Mesendoderm (in vitro differentiated cells): ENCODE data around the gene ASXL3.

Experiments used
- DNase-seq: peaks from one replicate; pipeline ENCODE4 v3.0.0; 2013
- H2AK5ac ChIP-seq: 2 replicates; pipeline ENCODE4 v1.6.1; 2013; ENCODE audit warnings: low read length, inconsistent platforms
- H2BK120ac ChIP-seq: 2 replicates; pipeline ENCODE4 v1.6.1; 2013; ENCODE audit warnings: low read depth, mild to moderate bottlenecking, low read length, moderate library complexity, mixed read lengths
- H2BK15ac ChIP-seq: replicated peaks from 2 replicates; pipeline ENCODE4 v1.6.1; 2013; ENCODE audit warnings: low read depth, mild to moderate bottlenecking, moderate library complexity
- H2BK5ac ChIP-seq: 2 replicates; pipeline ENCODE4 v1.6.1; 2013; ENCODE audit warnings: low read length, inconsistent platforms
- H3K18ac ChIP-seq: 2 replicates; pipeline ENCODE4 v1.6.1; 2013; ENCODE audit warnings: mild to moderate bottlenecking, low read length, mixed read lengths
- H3K23ac ChIP-seq: one replicate; pipeline ENCODE4 v1.6.1; 2013; ENCODE audit warnings: low read length
- H3K27ac ChIP-seq: 2 replicates; pipeline ENCODE4 v1.5.1; 2013; ENCODE audit warnings: low read depth, mild to moderate bottlenecking, inconsistent platforms, low read length, moderate library complexity
- H3K27me3 ChIP-seq: 2 replicates; pipeline ENCODE4 v1.6.1; 2013; ENCODE audit warnings: low read length, control low read depth, mild to moderate bottlenecking, inconsistent platforms; ENCODE audit not compliant: insufficient read depth, poor library complexity
- H3K36me3 ChIP-seq: 2 replicates; pipeline ENCODE4 v1.6.1; 2013; ENCODE audit warnings: low read length, inconsistent platforms; ENCODE audit not compliant: control insufficient read depth, insufficient read depth
- H3K4ac ChIP-seq: one replicate; pipeline ENCODE4 v1.6.1; 2013; ENCODE audit warnings: low read depth, mild to moderate bottlenecking, low read length, moderate library complexity
- H3K4me1 ChIP-seq: 2 replicates; pipeline ENCODE4 v1.6.1; 2013; ENCODE audit warnings: low read depth, low read length, inconsistent platforms; ENCODE audit not compliant: control insufficient read depth
- H3K4me2 ChIP-seq: 2 replicates; pipeline ENCODE4 v1.6.1; 2013; ENCODE audit warnings: low read length
- H3K4me3 ChIP-seq: 2 replicates; pipeline ENCODE4 v1.5.1; 2013; ENCODE audit warnings: mild to moderate bottlenecking, low read length
- H3K56ac ChIP-seq: one replicate; pipeline ENCODE4 v1.6.1; 2013; ENCODE audit warnings: low read length
- H3K79me1 ChIP-seq: 2 replicates; pipeline ENCODE4 v1.6.1; 2013; ENCODE audit warnings: low read length, inconsistent platforms
- H3K79me2 ChIP-seq: 2 replicates; pipeline ENCODE4 v1.6.1; 2013; ENCODE audit warnings: mild to moderate bottlenecking, low read length; ENCODE audit not compliant: control insufficient read depth, insufficient read depth
- H3K9ac ChIP-seq: 2 replicates; pipeline ENCODE4 v1.6.1; 2013; ENCODE audit warnings: low read length, inconsistent platforms
- H4K5ac ChIP-seq: one replicate; pipeline ENCODE4 v1.6.1; 2013; ENCODE audit warnings: low read length
- H4K8ac ChIP-seq: one replicate; pipeline ENCODE4 v1.6.1; 2013; ENCODE audit warnings: low read depth, mild to moderate bottlenecking, control low read depth, low read length, moderate library complexity
- WGBS: extraction: QIAGEN DNeasy Blood & Tissue Kit; methylation state at CpG from one replicate; pipeline ENCODE4 v1.1.7; 2013; ENCODE audit warnings: low lambda C conversion rate, missing lambda C conversion rate; ENCODE audit not compliant: insufficient coverage; ENCODE audit errors: extremely low coverage; 5-methylcytosine and 5-hydroxymethylcytosine counted together

Gene ASXL3

GRCh38 chr18:33697498-33697897, 119.5 kb downstream of the ASXL3 start:
- no peak overlapping the region for H3K9ac ChIP-seq
- no peaks in the 10 kb centered on the region for H3K36me3 ChIP-seq
- no peak overlapping the region for H3K4me2 ChIP-seq
- no peaks in the 10 kb centered on the region for H3K4me1 ChIP-seq
- H3K4me3 ChIP-seq, result no peak overlapping the region
- no peak overlapping the region for H3K18ac ChIP-seq
- no peak overlapping the region for H2BK120ac ChIP-seq
- no CpG with 5 or more reads among the region's 2 CpGs for WGBS
- no peak overlapping the region for H2BK15ac ChIP-seq
- H3K79me2 ChIP-seq, result no peaks in the 10 kb centered on the region
- H4K8ac ChIP-seq, result no peak overlapping the region
- H3K23ac ChIP-seq, result no peak overlapping the region
- H4K5ac ChIP-seq, result no peak overlapping the region
- no peak overlapping the region for H2AK5ac ChIP-seq
- no peak overlapping the region for H3K4ac ChIP-seq
- no peak overlapping the region for H3K56ac ChIP-seq
- no peaks in the 10 kb centered on the region for H3K27me3 ChIP-seq
- no peak overlapping the region for H3K27ac ChIP-seq
- H2BK5ac ChIP-seq, result no peak overlapping the region
- no peaks in the 10 kb centered on the region for H3K79me1 ChIP-seq
- no peak for DNase-seq

GRCh38 chr18:33699372-33699771, 121.4 kb downstream of the ASXL3 start:
- Histone ChIP-seq H2AK5ac (no peak overlapping the region), H2BK15ac (no peak overlapping the region), H3K4ac (no peak overlapping the region), H3K23ac (no peak overlapping the region), H3K18ac (no peak overlapping the region), H4K8ac (no peak overlapping the region), H3K79me1 (no peaks in the 10 kb centered on the region), H4K5ac (no peak overlapping the region), H3K79me2 (no peaks in the 10 kb centered on the region), H3K4me3 (no peak overlapping the region), H2BK120ac (no peak overlapping the region), H3K36me3 (no peaks in the 10 kb centered on the region), H3K4me2 (no peak overlapping the region), H3K56ac (no peak overlapping the region), H2BK5ac (no peak overlapping the region), H3K4me1 (no peaks in the 10 kb centered on the region), H3K9ac (no peak overlapping the region), H3K27me3 (no peaks in the 10 kb centered on the region), H3K27ac (no peak overlapping the region)
- no CpG with 5 or more reads among the region's 3 CpGs for WGBS
- no peak for DNase-seq

- Histone ChIP-seq H2BK5ac (no peak overlapping the region), H3K27ac (no peak overlapping the region), H3K23ac (no peak overlapping the region), H4K5ac (no peak overlapping the region), H2AK5ac (no peak overlapping the region), H3K4me1 (no peaks in the 10 kb centered on the region), H3K79me1 (no peaks in the 10 kb centered on the region), H3K4me3 (no peak overlapping the region), H4K8ac (no peak overlapping the region), H3K9ac (no peak overlapping the region), H3K18ac (no peak overlapping the region), H3K79me2 (no peaks in the 10 kb centered on the region), H3K27me3 (no peaks in the 10 kb centered on the region), H2BK120ac (no peak overlapping the region), H3K56ac (no peak overlapping the region), H2BK15ac (no peak overlapping the region), H3K4ac (no peak overlapping the region), H3K4me2 (no peak overlapping the region), H3K36me3 (no peaks in the 10 kb centered on the region)
- no CpG with 5 or more reads among the region's 3 CpGs for WGBS
- no peak for DNase-seq
Observed at GRCh38 chr18:33700513-33700976, 122.5 kb downstream of the ASXL3 start.

GRCh38 chr18:33702625-33703024, 124.6 kb downstream of the ASXL3 start:
- H3K4me3 ChIP-seq, result no peak overlapping the region

GRCh38 chr18:33706391-33706790, 128.4 kb downstream of the ASXL3 start:
- no peak overlapping the region for H2BK15ac ChIP-seq
- H3K36me3 ChIP-seq, result no peaks in the 10 kb centered on the region
- H3K23ac ChIP-seq, result no peak overlapping the region
- no peaks in the 10 kb centered on the region for H3K79me2 ChIP-seq
- no peak for DNase-seq
- no peaks in the 10 kb centered on the region for H3K27me3 ChIP-seq
- H3K56ac ChIP-seq, result no peak overlapping the region
- no CpG with 5 or more reads among the region's 1 CpG for WGBS
- no peak overlapping the region for H2AK5ac ChIP-seq
- no peak overlapping the region for H4K5ac ChIP-seq
- H3K4ac ChIP-seq, result no peak overlapping the region
- no peak overlapping the region for H3K27ac ChIP-seq
- no peak overlapping the region for H3K18ac ChIP-seq
- no peaks in the 10 kb centered on the region for H3K79me1 ChIP-seq
- H3K4me3 ChIP-seq, result no peak overlapping the region
- no peaks in the 10 kb centered on the region for H3K4me1 ChIP-seq
- H3K9ac ChIP-seq, result no peak overlapping the region
- H4K8ac ChIP-seq, result no peak overlapping the region
- no peak overlapping the region for H2BK120ac ChIP-seq
- no peak overlapping the region for H2BK5ac ChIP-seq
- H3K4me2 ChIP-seq, result no peak overlapping the region

More at GRCh38 chr18:33702625-33703024, 124.6 kb downstream of the ASXL3 start:
- Histone ChIP-seq H2BK120ac (no peak overlapping the region), H4K8ac (no peak overlapping the region), H2AK5ac (no peak overlapping the region), H3K79me1 (no peaks in the 10 kb centered on the region), H2BK15ac (no peak overlapping the region), H3K79me2 (no peaks in the 10 kb centered on the region), H3K18ac (no peak overlapping the region), H3K36me3 (no peaks in the 10 kb centered on the region), H4K5ac (no peak overlapping the region), H3K4ac (no peak overlapping the region), H3K27me3 (no peaks in the 10 kb centered on the region), H3K4me2 (no peak overlapping the region), H3K23ac (no peak overlapping the region), H3K56ac (no peak overlapping the region), H3K4me1 (no peaks in the 10 kb centered on the region), H3K27ac (no peak overlapping the region), H2BK5ac (no peak overlapping the region), H3K9ac (no peak overlapping the region)
- no peak for DNase-seq
- no CpG with 5 or more reads among the region's 1 CpG for WGBS

- H2BK15ac ChIP-seq, result no peak overlapping the region
- no peaks in the 10 kb centered on the region for H3K36me3 ChIP-seq
- no peak overlapping the region for H2AK5ac ChIP-seq
- no peak overlapping the region for H3K4me3 ChIP-seq
- H2BK120ac ChIP-seq, result no peak overlapping the region
- no peak overlapping the region for H3K18ac ChIP-seq
- H3K79me2 ChIP-seq, result no peaks in the 10 kb centered on the region
- no peak overlapping the region for H3K4me2 ChIP-seq
- H3K23ac ChIP-seq, result no peak overlapping the region
- no peak overlapping the region for H2BK5ac ChIP-seq
- no peak overlapping the region for H4K5ac ChIP-seq
- no peak overlapping the region for H3K4ac ChIP-seq
- H3K4me1 ChIP-seq, result no peaks in the 10 kb centered on the region
- no peaks in the 10 kb centered on the region for H3K79me1 ChIP-seq
- no peak overlapping the region for H3K56ac ChIP-seq
- H3K9ac ChIP-seq, result no peak overlapping the region
- no peaks in the 10 kb centered on the region for H3K27me3 ChIP-seq
- WGBS, result no CpG with 5 or more reads among the region's 1 CpG
- H4K8ac ChIP-seq, result no peak overlapping the region
- no peak for DNase-seq
- no peak overlapping the region for H3K27ac ChIP-seq
Observed at GRCh38 chr18:33708876-33709275, 130.9 kb downstream of the ASXL3 start.
